Astrocyte (in vitro differentiated cells and primary cell): ENCODE data around the gene TMEM47. TPM values are rescaled to one million over a fixed set of nuclear protein-coding genes. Genes with fewer than 3 reads are reported as not detected.

Source experiments
- DNase-seq: peaks from one replicate; pipeline ENCODE4 v3.0.0-alpha.2; 2010; ENCODE audit warnings: low read depth
- FAIRE-seq: peaks from 2 replicates; lab custom pipeline; 2011; peaks lifted over from hg19 to GRCh38; lab: Jason Lieb, UNC
- H2AFZ ChIP-seq: 2 replicates; pipeline ENCODE4 v1.6.0; 2012; ENCODE audit warnings: low read depth, low read length, inconsistent platforms
- H3K27ac ChIP-seq: 2 replicates; pipeline ENCODE4 v1.5.1; 2011; ENCODE audit warnings: low read depth, low read length, inconsistent platforms
- H3K27me3 ChIP-seq: 2 replicates; pipeline ENCODE4 v1.6.0; 2011; ENCODE audit warnings: low read length, inconsistent platforms; ENCODE audit not compliant: insufficient read depth
- H3K36me3 ChIP-seq: 2 replicates; pipeline ENCODE4 v1.5.1; 2011; ENCODE audit warnings: low read length, inconsistent platforms; ENCODE audit not compliant: insufficient read depth
- H3K4me1 ChIP-seq: 2 replicates; pipeline ENCODE4 v1.5.1; 2011; ENCODE audit warnings: low read length, inconsistent platforms; ENCODE audit not compliant: insufficient read depth
- H3K4me2 ChIP-seq: 2 replicates; pipeline ENCODE4 v1.6.0; 2012; ENCODE audit warnings: low read length, inconsistent platforms
- H3K4me3 ChIP-seq: 2 replicates; pipeline ENCODE4 v1.5.1; 2011; ENCODE audit warnings: low read depth, mild to moderate bottlenecking, low read length, inconsistent platforms; ENCODE audit not compliant: insufficient read depth
- H3K79me2 ChIP-seq: 2 replicates; pipeline ENCODE4 v1.6.0; 2012; ENCODE audit warnings: mild to moderate bottlenecking, low read length, inconsistent platforms; ENCODE audit not compliant: insufficient read depth
- H3K9ac ChIP-seq: 2 replicates; pipeline ENCODE4 v1.6.0; 2012; ENCODE audit warnings: mild to moderate bottlenecking, low read length, inconsistent platforms
- H3K9me3 ChIP-seq: 2 replicates; pipeline ENCODE4 v1.5.1; 2012; ENCODE audit warnings: low read depth, mild to moderate bottlenecking, low read length, inconsistent platforms; ENCODE audit not compliant: insufficient read depth
- H4K20me1 ChIP-seq: 2 replicates; pipeline ENCODE4 v1.6.0; 2012; ENCODE audit warnings: low read length, inconsistent platforms; ENCODE audit not compliant: insufficient read depth
- H3K27ac Mint-ChIP-seq: one replicate; pipeline ENCODE4 v1.8.0; 2021; ENCODE audit warnings: mild to moderate bottlenecking, mixed read lengths; ENCODE audit not compliant: unreplicated experiment
- H3K27me3 Mint-ChIP-seq: one replicate; pipeline ENCODE4 v1.8.0; 2021; ENCODE audit warnings: low read depth, mixed read lengths; ENCODE audit not compliant: unreplicated experiment
- H3K36me3 Mint-ChIP-seq: one replicate; pipeline ENCODE4 v1.8.0; 2021; ENCODE audit warnings: low read depth, mixed read lengths; ENCODE audit not compliant: unreplicated experiment
- H3K4me1 Mint-ChIP-seq: one replicate; pipeline ENCODE4 v1.8.0; 2021; ENCODE audit warnings: low read depth, mixed read lengths; ENCODE audit not compliant: unreplicated experiment
- H3K4me3 Mint-ChIP-seq: one replicate; pipeline ENCODE4 v1.8.0; 2021; ENCODE audit warnings: mild to moderate bottlenecking, moderate library complexity, mixed read lengths; ENCODE audit not compliant: unreplicated experiment
- H3K9me3 Mint-ChIP-seq: one replicate; pipeline ENCODE4 v1.8.0; 2021; ENCODE audit warnings: mild to moderate bottlenecking, mixed read lengths; ENCODE audit not compliant: unreplicated experiment
- CTCF ChIP-seq: IDR thresholded peaks from 2 replicates; pipeline ENCODE4 v1.5.1; 2011; ENCODE audit warnings: low read depth, mild to moderate bottlenecking, inconsistent platforms, low read length, moderate library complexity; ENCODE audit not compliant: insufficient read depth
- EZH2 ChIP-seq: IDR thresholded peaks from 2 replicates; pipeline ENCODE4 v1.6.1; 2012; ENCODE audit warnings: mild to moderate bottlenecking, low read length, inconsistent platforms; ENCODE audit not compliant: insufficient read depth
- total RNA-seq: library from RNA; stranded (reverse); gene quantifications from 2 replicates; pipeline ENCODE4 v1.2.1, GENCODE V29; 2021

Gene TMEM47
- total RNA-seq, 1 donor from 2014 or later: 40.3 TPM

- Histone ChIP-seq H4K20me1 (no peaks in the 10 kb centered on the region), H3K4me3 (no peak overlapping the region), H2AFZ (no peak overlapping the region), H3K4me2 (no peak overlapping the region), H3K36me3 (no peaks in the 10 kb centered on the region), H3K9me3 (no peaks in the 10 kb centered on the region), H3K27ac (no peak overlapping the region), H3K27me3 (no peaks in the 10 kb centered on the region), H3K9ac (no peak overlapping the region), H3K79me2 (no peaks in the 10 kb centered on the region), H3K4me1 (no peaks in the 10 kb centered on the region)
- Mint-ChIP-seq H3K27ac (no peak overlapping the region), H3K36me3 (peaks cover 3% of the 10 kb centered on the region), H3K9me3 (no peaks in the 10 kb centered on the region), H3K27me3 (no peaks in the 10 kb centered on the region), H3K4me1 (no peaks in the 10 kb centered on the region), H3K4me3 (no peak overlapping the region)
- TF ChIP-seq CTCF: no peak
- no peak for TF ChIP-seq EZH2
- FAIRE-seq (peak; percentile 95), DNase-seq (peak; percentile 45)
Observed at GRCh38 chrX:34631479-34632220, 25.4 kb downstream of the TMEM47 start.

GRCh38 chrX:34629572-34629971 is 27.5 kb downstream of the TMEM47 start:
- peaks cover 3% of the 10 kb centered on the region for H3K36me3 Mint-ChIP-seq
- no peak overlapping the region for H3K4me3 Mint-ChIP-seq
- no peak overlapping the region for H3K9ac ChIP-seq
- no peak overlapping the region for H3K27ac ChIP-seq
- H4K20me1 ChIP-seq: no peaks in the 10 kb centered on the region
- H3K4me1 Mint-ChIP-seq: no peaks in the 10 kb centered on the region
- no peaks in the 10 kb centered on the region for H3K9me3 Mint-ChIP-seq
- no peaks in the 10 kb centered on the region for H3K4me1 ChIP-seq
- H3K27me3 Mint-ChIP-seq: no peaks in the 10 kb centered on the region
- no peaks in the 10 kb centered on the region for H3K79me2 ChIP-seq
- TF ChIP-seq CTCF: no peak
- TF ChIP-seq EZH2: no peak
- no peaks in the 10 kb centered on the region for H3K36me3 ChIP-seq
- no peak overlapping the region for H3K4me2 ChIP-seq
- FAIRE-seq (peak; percentile 9), DNase-seq (peak; percentile 56)
- H2AFZ ChIP-seq: no peak overlapping the region
- no peaks in the 10 kb centered on the region for H3K9me3 ChIP-seq
- H3K27ac Mint-ChIP-seq: no peak overlapping the region
- H3K4me3 ChIP-seq: no peak overlapping the region
- H3K27me3 ChIP-seq: no peaks in the 10 kb centered on the region

GRCh38 chrX:34624416-34624815 is 32.7 kb downstream of the TMEM47 start:
- no peaks in the 10 kb centered on the region for H3K4me1 ChIP-seq
- Mint-ChIP-seq H3K9me3 (no peaks in the 10 kb centered on the region), H3K4me1 (no peaks in the 10 kb centered on the region), H3K27me3 (no peaks in the 10 kb centered on the region), H3K27ac (no peak overlapping the region), H3K4me3 (no peak overlapping the region), H3K36me3 (no peaks in the 10 kb centered on the region)
- no peak overlapping the region for H2AFZ ChIP-seq
- no peaks in the 10 kb centered on the region for H4K20me1 ChIP-seq
- no peaks in the 10 kb centered on the region for H3K9me3 ChIP-seq
- H3K4me2 ChIP-seq: no peak overlapping the region
- H3K27ac ChIP-seq: no peak overlapping the region
- no peak overlapping the region for H3K9ac ChIP-seq
- no peaks in the 10 kb centered on the region for H3K36me3 ChIP-seq
- no peaks in the 10 kb centered on the region for H3K79me2 ChIP-seq
- FAIRE-seq (peak; percentile 73), DNase-seq (peak; percentile 37)
- TF ChIP-seq EZH2: no peak
- no peak for TF ChIP-seq CTCF
- no peaks in the 10 kb centered on the region for H3K27me3 ChIP-seq
- H3K4me3 ChIP-seq: no peak overlapping the region
